IMR-90 (cell line): Measurements from ENCODE around the gene NRXN2. TPM values are rescaled to one million over a fixed set of nuclear protein-coding genes. Genes with fewer than 3 reads are reported as not detected.

ENCODE experiments used
- ATAC-seq: fragments of 200-7000 bp; cut with Tn5 transposase; 2 replicates; pipeline ENCODE4 v1.9.1; 2020; ENCODE audit warnings: low read depth, mild to moderate bottlenecking, moderate library complexity
- BruUV-seq: library from RNA; stranded (reverse); fragments of 400-500 nt; replicated peaks from 2 replicates; lab custom pipeline; 2021; lab: Mats Ljungman, UMichigan
- CTCF ChIA-PET: fragments of 300-600 bp; formaldehyde crosslinking; extraction: SDS; loops from one replicate; lab custom pipeline; 2021; ENCODE audit warnings: antibody characterized with exemption; lab: Yijun Ruan, JAX
- POLR2A ChIA-PET: fragments of 300-600 bp; sonication (Branson Sonifier 250); formaldehyde crosslinking; loops from one replicate; lab custom pipeline; 2022; ENCODE audit warnings: antibody characterized with exemption; ENCODE audit not compliant: unreplicated experiment; lab: Charles Lee
- DNase-seq: peaks from one replicate; pipeline ENCODE4 v3.0.0; 2013
- H2AFZ ChIP-seq: replicated peaks from 2 replicates; pipeline ENCODE3; 2013; ENCODE audit warnings: low read length, mild to moderate bottlenecking; ENCODE audit not compliant: poor library complexity
- H2AK5ac ChIP-seq: 2 replicates; pipeline ENCODE4 v1.6.1; 2013; ENCODE audit warnings: low read depth, low read length, inconsistent platforms
- H2AK9ac ChIP-seq: replicated peaks from 2 replicates; pipeline ENCODE3; 2013; ENCODE audit warnings: mild to moderate bottlenecking, low read depth, low read length, moderate library complexity; ENCODE audit not compliant: poor library complexity
- H2BK120ac ChIP-seq: 2 replicates; pipeline ENCODE4 v1.6.1; 2013; ENCODE audit warnings: low read depth, low read length, inconsistent platforms
- H2BK15ac ChIP-seq: 3 replicates; pipeline ENCODE4 v1.6.1; 2013; ENCODE audit warnings: low read depth, low read length, inconsistent platforms
- H2BK20ac ChIP-seq: 2 replicates; pipeline ENCODE4 v1.6.1; 2013; ENCODE audit warnings: low read depth, mild to moderate bottlenecking, inconsistent platforms, low read length, moderate library complexity
- H2BK5ac ChIP-seq: 2 replicates; pipeline ENCODE4 v1.6.1; 2013; ENCODE audit warnings: mild to moderate bottlenecking, low read depth, low read length, inconsistent platforms; ENCODE audit not compliant: poor library complexity, severe bottlenecking
- H3K14ac ChIP-seq: replicated peaks from 2 replicates; pipeline ENCODE4 v1.6.1; 2013; ENCODE audit warnings: low read depth, low read length, inconsistent platforms
- H3K18ac ChIP-seq: 2 replicates; pipeline ENCODE4 v1.6.1; 2013; ENCODE audit warnings: low read depth, low read length, control low read depth
- H3K23ac ChIP-seq: 2 replicates; pipeline ENCODE4 v1.6.1; 2013; ENCODE audit warnings: low read depth, low read length, inconsistent platforms
- H3K27ac ChIP-seq: 2 replicates; pipeline ENCODE4 v1.5.1; 2013; ENCODE audit warnings: mild to moderate bottlenecking, control low read depth, low read length; ENCODE audit not compliant: insufficient read depth
- H3K27me3 ChIP-seq: 2 replicates; pipeline ENCODE4 v1.6.1; 2013; ENCODE audit warnings: low read length; ENCODE audit not compliant: control insufficient read depth, insufficient read depth
- H3K36me3 ChIP-seq: 2 replicates; pipeline ENCODE4 v1.6.1; 2013; ENCODE audit warnings: low read length, mixed read lengths; ENCODE audit not compliant: control insufficient read depth, insufficient read depth
- H3K4ac ChIP-seq: 2 replicates; pipeline ENCODE4 v1.6.1; 2013; ENCODE audit warnings: low read depth, low read length, inconsistent platforms
- H3K4me1 ChIP-seq: 2 replicates; pipeline ENCODE4 v1.6.1; 2013; ENCODE audit warnings: low read length, mixed read lengths; ENCODE audit not compliant: control insufficient read depth, insufficient read depth
- H3K4me2 ChIP-seq: 2 replicates; pipeline ENCODE4 v1.6.1; 2013; ENCODE audit warnings: low read depth, mild to moderate bottlenecking, control low read depth, low read length, moderate library complexity
- H3K4me3 ChIP-seq: 2 replicates; pipeline ENCODE4 v1.5.1; 2013; ENCODE audit warnings: low read depth, mild to moderate bottlenecking, control low read depth, low read length, moderate library complexity; ENCODE audit not compliant: insufficient read depth
- H3K56ac ChIP-seq: 2 replicates; pipeline ENCODE4 v1.6.1; 2013; ENCODE audit warnings: low read length, inconsistent platforms; ENCODE audit not compliant: insufficient read depth; ENCODE audit errors: extremely low read depth
- H3K79me1 ChIP-seq, 2 experiments: 2 replicates each; pipeline ENCODE4 v1.6.1; 2013; ENCODE audit warnings: low read length in 2 of 2, inconsistent platforms in 1 of 2, low read depth in 1 of 2
- H3K9ac ChIP-seq: 2 replicates; pipeline ENCODE4 v1.6.1; 2013; ENCODE audit warnings: low read depth, low read length, control low read depth
- H3K9me1 ChIP-seq: 2 replicates; pipeline ENCODE4 v1.6.1; 2013; ENCODE audit warnings: low read length, inconsistent platforms; ENCODE audit not compliant: insufficient read depth
- H3K9me3 ChIP-seq: 2 replicates; pipeline ENCODE4 v1.6.1; 2013; ENCODE audit warnings: low read length; ENCODE audit not compliant: control insufficient read depth, insufficient read depth
- H4K20me1 ChIP-seq: 2 replicates; pipeline ENCODE4 v1.6.1; 2013; ENCODE audit warnings: low read length, inconsistent platforms; ENCODE audit not compliant: insufficient read depth
- H4K5ac ChIP-seq: 2 replicates; pipeline ENCODE4 v1.6.1; 2013; ENCODE audit warnings: mild to moderate bottlenecking, low read depth, low read length, control low read depth
- H4K8ac ChIP-seq, 2 experiments: 2 replicates each; pipeline ENCODE4 v1.6.1; 2013; ENCODE audit warnings: low read depth in 2 of 2, low read length in 2 of 2, control low read depth in 1 of 2, inconsistent platforms in 1 of 2
- H4K91ac ChIP-seq: 2 replicates; pipeline ENCODE4 v1.6.1; 2013; ENCODE audit warnings: low read depth, low read length, inconsistent platforms; ENCODE audit not compliant: insufficient read depth
- CEBPB ChIP-seq: IDR thresholded peaks from 2 replicates; pipeline ENCODE4 v1.6.1; 2012; ENCODE audit warnings: low read depth, low read length, improper control_type of control experiment
- CHD1 ChIP-seq: IDR thresholded peaks from 2 replicates; pipeline ENCODE4 v1.6.1; 2012; ENCODE audit warnings: low read depth, low read length, improper control_type of control experiment
- RCOR1 ChIP-seq: IDR thresholded peaks from 2 replicates; pipeline ENCODE4 v1.6.1; 2012; ENCODE audit warnings: mild to moderate bottlenecking, low read length, improper control_type of control experiment; ENCODE audit not compliant: insufficient replicate concordance
- WGBS, 2 experiments: methylation state at CpG; one replicate each; pipeline versions ENCODE4 v1.1.5 to v1.1.7; 2013; ENCODE audit warnings: missing lambda C conversion rate in 2 of 2; ENCODE audit not compliant: insufficient read length in 1 of 2; ENCODE audit errors: extremely low coverage in 2 of 2; 5-methylcytosine and 5-hydroxymethylcytosine counted together
- dilution Hi-C: fragments of 300-500 bp; cut with HindIII; formaldehyde crosslinking; loops from one replicate; pipeline ENCODE4 v1.14.3; 2018; ENCODE audit warnings: low sequenced_read_pairs; ENCODE audit not compliant: unreplicated experiment
- in situ Hi-C: fragments of 300-500 bp; cut with MboI; formaldehyde crosslinking; loops from 3 replicates; pipeline ENCODE4 v1.14.3; 2019; ENCODE audit warnings: low sequenced_read_pairs, inconsistent platforms, mixed read lengths
- intact Hi-C: fragments of 100-400 bp; cut with micrococcal nuclease; formaldehyde crosslinking; loops from 2 replicates; pipeline ENCODE4 v1.10.0; 2022
- polyA plus RNA-seq, 3 experiments: library from polyadenylated mRNA; depleted of rRNA; stranded (reverse); fragments of >200 nt; gene quantifications; 2 replicates each; pipeline ENCODE4 v1.2.3, GENCODE V29; 2012; ENCODE audit warnings: low replicate concordance in 1 of 3
- total RNA-seq: library from RNA; depleted of rRNA; stranded (reverse); fragments of >200 nt; gene quantifications from 2 replicates; pipeline ENCODE4 v1.2.3, GENCODE V29; 2012

The NRXN2 gene
- total and polyA plus RNA-seq, 2 of the 4 experiments (the other 2 are of a cell fraction) = 0.18 to 0.22 TPM

DNA sequence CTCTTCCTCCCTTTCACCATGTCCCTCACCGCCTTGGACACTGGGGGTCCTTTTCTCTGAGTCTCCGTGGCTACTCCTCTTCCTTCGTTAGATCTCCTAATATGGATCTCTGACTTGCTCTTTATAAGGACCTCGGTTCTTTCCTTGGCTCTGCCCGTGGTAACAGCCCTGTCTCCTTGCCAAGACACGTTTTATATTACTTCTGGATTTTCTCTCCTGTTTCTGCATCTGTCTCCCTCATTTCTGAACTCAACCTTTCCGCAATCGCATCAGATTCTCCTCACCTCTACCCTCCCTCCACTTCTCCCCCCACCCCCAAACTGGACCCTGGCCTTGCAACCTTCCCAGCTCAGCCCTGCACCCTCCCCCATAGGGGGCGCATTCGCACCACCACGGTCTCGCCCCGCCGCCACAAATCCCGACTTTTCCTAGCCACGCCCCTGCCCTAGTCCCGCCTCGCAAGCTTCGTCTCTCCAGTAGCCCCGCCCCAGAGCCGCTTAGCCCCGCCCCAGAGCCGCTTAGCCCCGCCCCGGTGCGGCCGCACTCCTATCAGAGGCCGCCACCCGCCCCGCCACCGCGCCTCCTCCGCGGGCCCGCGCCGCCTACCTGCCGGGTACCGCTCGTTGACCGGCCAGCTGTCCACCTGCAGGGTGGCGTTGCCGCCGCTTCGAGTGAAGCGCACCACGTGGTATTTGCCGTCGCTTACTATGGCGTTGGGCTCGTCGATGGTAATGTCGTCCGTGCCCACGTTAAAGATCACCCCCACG lies 93.0 kb downstream of the NRXN2 start:
- H3K4me2 ChIP-seq = no peak overlapping the region
- H3K27ac ChIP-seq = no peak overlapping the region
- peak overlapping the region; percentile 32 for H2AFZ ChIP-seq
- H4K91ac ChIP-seq = no peak overlapping the region
- no peaks in the 10 kb centered on the region for H3K9me3 ChIP-seq
- no peak overlapping the region for H2AK9ac ChIP-seq
- no TSS peak for BruUV-seq
- in situ Hi-C loops = no loop called here
- intact Hi-C loops = no loop called here
- H4K20me1 ChIP-seq = no peaks in the 10 kb centered on the region
- H2BK15ac ChIP-seq = no peak overlapping the region
- ATAC-seq (no peak), DNase-seq (no peak)
- no peaks in the 10 kb centered on the region for H3K9me1 ChIP-seq
- H3K4ac ChIP-seq = no peak overlapping the region
- dilution Hi-C loops = no loop called here
- no peak overlapping the region for H4K8ac ChIP-seq
- H2AK5ac ChIP-seq = no peak overlapping the region
- H2BK120ac ChIP-seq = no peak overlapping the region
- no peak overlapping the region for H3K56ac ChIP-seq
- H3K9ac ChIP-seq = no peak overlapping the region
- H3K14ac ChIP-seq = no peak overlapping the region
- no peaks in the 10 kb centered on the region for H3K4me1 ChIP-seq
- no peak overlapping the region for H2BK20ac ChIP-seq
- no peak overlapping the region for H3K23ac ChIP-seq
- H4K5ac ChIP-seq = no peak overlapping the region
- no peak overlapping the region for H3K4me3 ChIP-seq
- no peak for TF ChIP-seq CEBPB
- TF ChIP-seq CHD1 = no peak
- TF ChIP-seq RCOR1 = no peak
- H3K79me1 ChIP-seq = no peaks in the 10 kb centered on the region
- WGBS, 2 experiments = 33% methylated on average over 28 of the region's 56 CpGs; no CpG with 5 or more reads in 1 of the 2 experiments
- ChIA-PET CTCF (no interaction called here), POLR2A (no interaction called here)
- H3K27me3 ChIP-seq = peaks cover 67% of the 10 kb centered on the region
- no peaks in the 10 kb centered on the region for H3K36me3 ChIP-seq
- no peak overlapping the region for H2BK5ac ChIP-seq
- H3K18ac ChIP-seq = no peak overlapping the region
